A673 (cell line): ENCODE results near the gene KNDC1.

Source experiments
- CTCF ChIP-seq: fragments of 300-800, 200-600 bp; sonication (generic); conservative IDR thresholded peaks from 2 replicates; pipeline ENCODE4 v1.5.1; 2017; ENCODE audit warnings: low read depth, mild to moderate bottlenecking, antibody characterized with exemption, low read length, moderate library complexity, mixed read lengths
- EZH2 ChIP-seq: fragments of 200-600 bp; sonication (generic); IDR thresholded peaks from 2 replicates; pipeline ENCODE4 v1.6.1; 2017; ENCODE audit warnings: borderline replicate concordance, low read depth, mild to moderate bottlenecking, mixed read lengths, antibody characterized with exemption, low read length; ENCODE audit not compliant: poor library complexity, severe bottlenecking

GRCh38 chr10:133249094-133249780, 89.2 kb downstream of the KNDC1 start:
- TF ChIP-seq CTCF = no peak
- no peak for TF ChIP-seq EZH2
